NCI-H226 (cell line): Measurements from ENCODE around the gene DEPDC4.
"Not testable (repeated sequence)": the region's sequence is repeated elsewhere in the genome, so short reads cannot be mapped to it uniquely, and the experiment has no call there.

Experiments
- DNase-seq: peaks from one replicate; pipeline ENCODE4 v3.0.0-alpha.2; 2015

DEPDC4 gene

GRCh38 chr12:100266835-100267602 is at the start of gene DEPDC4, which contains the start of gene SCYL2:
Gene DEPDC4 (minus strand): TSS chr12:100267079. CDS start chr12:100267076, 3 bp downstream.
Gene SCYL2 (plus strand): TSS chr12:100267177. CDS start chr12:100282971, 15,794 bp downstream.
- DNase-seq, result peak; percentile 97

- DNase-seq, result no peak
Observed at GRCh38 chr12:100311317-100311716, 44.4 kb upstream of the DEPDC4 start.

DNA sequence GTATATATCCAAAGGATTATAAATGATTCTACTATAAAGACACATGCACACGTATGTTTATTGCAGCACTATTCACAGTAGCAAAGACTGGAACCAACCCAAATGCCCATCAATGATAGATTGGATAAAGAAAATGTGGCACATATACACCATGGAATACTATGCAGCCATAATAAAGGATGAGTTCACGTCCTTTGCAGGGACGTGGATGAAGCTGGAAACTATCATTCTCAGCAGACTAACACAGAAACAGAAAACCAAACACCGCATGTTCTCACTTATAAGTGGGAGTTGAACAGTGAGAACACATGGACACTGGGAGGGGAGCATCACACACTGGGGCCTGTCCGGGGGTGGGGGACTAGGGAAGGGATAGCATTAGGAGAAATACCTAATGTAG is 41.3 kb upstream of the DEPDC4 start:
- DNase-seq, result not testable (repeated sequence)

- DNase-seq, result not testable (repeated sequence)
Observed at GRCh38 chr12:100304334-100304733, 37.5 kb upstream of the DEPDC4 start.

- DNase-seq, result no peak
Observed at GRCh38 chr12:100303831-100304230, 37.0 kb upstream of the DEPDC4 start.

DNA sequence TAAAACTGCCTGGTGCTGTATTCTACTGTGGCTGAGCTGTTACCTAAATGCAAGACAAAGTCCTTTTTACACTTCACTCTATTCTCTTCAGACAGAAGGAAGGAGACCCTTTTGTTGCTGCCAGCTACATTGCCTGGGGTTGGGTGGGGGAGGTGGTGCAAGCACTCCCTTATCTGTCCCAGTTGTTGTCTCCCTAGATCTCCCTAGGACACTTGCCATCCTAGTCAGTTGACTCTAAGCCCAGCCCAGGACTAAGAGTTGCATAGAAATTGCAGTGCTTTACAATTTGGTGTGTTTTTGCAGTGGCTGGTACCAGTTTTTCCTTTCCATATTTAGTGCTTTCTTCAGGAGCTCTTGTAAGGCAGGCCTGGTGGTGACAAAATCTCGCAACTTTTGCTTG is 35.2 kb upstream of the DEPDC4 start:
- no peak for DNase-seq

DNA sequence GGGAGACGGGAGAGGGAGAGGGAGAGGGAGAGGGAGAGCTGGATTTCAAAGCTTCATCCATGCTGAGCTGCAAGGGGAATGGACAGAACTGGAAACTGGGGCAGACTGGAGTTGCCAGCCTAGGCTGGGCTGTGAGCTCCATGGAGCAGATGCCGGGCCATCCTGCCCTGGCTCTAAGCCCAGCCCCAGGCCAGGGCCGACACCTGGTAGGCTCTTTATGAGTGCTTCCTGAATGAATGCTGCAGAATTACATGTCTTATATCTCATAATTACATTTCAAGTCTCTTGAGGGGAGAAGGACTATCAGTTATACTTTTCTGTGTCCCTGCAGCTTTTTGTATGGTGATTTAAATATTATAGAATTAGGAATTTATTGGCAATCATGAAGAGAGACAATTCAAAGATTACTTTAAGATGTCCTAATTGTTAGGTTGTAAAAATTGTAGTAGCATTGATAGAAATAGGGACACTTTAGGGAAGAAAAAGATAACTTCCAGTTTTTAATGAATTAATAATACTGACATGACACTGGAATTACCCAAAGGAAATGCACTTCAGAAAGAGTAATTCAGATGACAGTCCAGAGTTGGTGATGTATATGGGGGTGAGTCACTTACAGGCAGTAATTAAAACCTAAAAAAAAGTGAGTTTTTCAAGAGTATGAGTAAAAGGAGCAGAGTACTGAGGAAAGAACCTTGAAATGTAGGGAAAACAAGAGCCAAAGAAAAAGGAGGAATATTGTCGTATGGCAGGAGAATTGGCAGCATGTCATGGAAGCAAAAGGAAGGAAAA is 29.1 kb upstream of the DEPDC4 start:
- DNase-seq, result no peak

DNA sequence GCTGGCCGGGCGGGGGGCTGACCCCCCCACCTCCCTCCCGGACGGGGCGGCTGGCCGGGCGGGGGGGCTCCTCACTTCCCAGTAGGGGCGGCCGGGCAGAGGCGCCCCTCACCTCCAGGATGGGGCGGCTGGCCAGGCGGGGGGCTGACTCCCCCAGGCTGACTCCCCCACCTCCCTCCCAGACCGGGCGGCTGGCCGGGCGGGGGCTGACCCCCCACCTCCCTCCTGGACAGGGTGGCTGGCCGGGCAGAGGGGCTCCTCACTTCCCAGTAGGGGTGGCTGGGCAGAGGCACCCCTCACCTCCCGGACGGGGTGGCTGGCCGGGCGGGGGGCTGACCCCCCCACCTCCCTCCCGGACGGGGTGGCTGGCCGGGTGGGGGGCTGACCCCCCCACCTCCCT is 27.5 kb upstream of the DEPDC4 start:
- DNase-seq, result not testable (repeated sequence)

- DNase-seq, result no peak
Observed at GRCh38 chr12:100293017-100293416, 26.1 kb upstream of the DEPDC4 start.

DNA sequence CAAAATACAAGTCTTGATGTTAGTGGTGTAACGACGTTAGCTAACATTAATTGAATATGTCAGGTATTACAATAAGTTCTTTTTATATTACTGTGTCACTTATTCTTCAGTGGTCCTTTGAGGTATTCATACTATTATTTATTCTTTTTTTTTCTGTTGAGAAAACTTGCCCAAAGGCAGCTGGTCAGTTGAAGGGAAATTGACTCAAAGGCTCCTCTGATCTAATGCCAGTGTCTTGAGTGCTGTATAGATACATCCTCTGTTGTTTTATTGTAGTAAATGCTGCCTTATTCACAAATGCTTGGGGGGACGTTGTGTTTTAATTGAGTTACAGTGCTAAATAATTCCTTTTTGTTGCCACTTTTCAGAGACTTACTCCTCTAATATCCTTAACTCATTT is 23.1 kb upstream of the DEPDC4 start:
- no peak for DNase-seq

- DNase-seq, result no peak
Observed at GRCh38 chr12:100289038-100289437, 22.2 kb upstream of the DEPDC4 start.

- DNase-seq, result not testable (repeated sequence)
Observed at GRCh38 chr12:100284556-100284955, 17.7 kb upstream of the DEPDC4 start.

GRCh38 chr12:100279607-100280244 is 12.8 kb upstream of the DEPDC4 start:
- no peak for DNase-seq

DNA sequence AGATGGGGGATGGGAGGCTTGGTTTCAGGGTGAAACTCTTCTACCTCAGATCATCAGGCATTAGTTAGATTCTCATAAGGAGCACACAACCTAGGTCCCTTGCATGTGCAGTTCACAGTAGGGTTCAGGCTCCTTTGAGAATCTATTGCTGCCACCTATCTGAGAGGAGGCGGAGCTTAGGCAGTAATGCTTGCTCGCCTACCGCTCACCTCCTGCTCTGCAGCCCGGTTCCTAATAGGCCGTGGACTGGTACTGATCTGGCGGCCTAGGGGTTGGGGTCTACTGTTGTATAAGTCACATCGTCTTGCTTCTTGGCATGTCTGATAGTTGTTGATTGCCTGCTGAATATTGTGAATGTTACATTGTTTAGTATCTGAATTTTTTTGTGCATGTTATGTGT is 12.3 kb upstream of the DEPDC4 start:
- DNase-seq, result no peak

- DNase-seq, result no peak
Observed at GRCh38 chr12:100274291-100274690, 7.4 kb upstream of the DEPDC4 start.

DNA sequence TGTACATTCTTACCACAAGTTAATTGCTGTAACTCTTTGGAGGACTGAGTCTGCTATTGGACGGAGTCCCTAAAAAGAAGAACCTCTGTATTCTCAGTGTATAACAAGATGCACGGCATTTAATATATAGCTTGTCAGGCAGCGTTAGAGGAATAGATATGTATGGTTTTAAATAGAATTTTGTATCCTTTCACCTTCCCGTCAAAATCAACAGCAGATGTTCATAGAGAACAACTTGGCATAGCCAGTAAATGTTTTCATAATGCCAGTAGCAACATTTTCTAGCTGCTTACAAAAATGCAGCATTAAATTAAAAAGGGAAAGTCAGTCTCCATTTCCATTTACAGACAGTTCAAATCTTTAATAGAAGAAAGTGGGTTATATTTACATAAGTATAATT is 6.9 kb upstream of the DEPDC4 start:
- no peak for DNase-seq

- no peak for DNase-seq
Observed at GRCh38 chr12:100268835-100269564, 2.1 kb upstream of the DEPDC4 start.

DNA sequence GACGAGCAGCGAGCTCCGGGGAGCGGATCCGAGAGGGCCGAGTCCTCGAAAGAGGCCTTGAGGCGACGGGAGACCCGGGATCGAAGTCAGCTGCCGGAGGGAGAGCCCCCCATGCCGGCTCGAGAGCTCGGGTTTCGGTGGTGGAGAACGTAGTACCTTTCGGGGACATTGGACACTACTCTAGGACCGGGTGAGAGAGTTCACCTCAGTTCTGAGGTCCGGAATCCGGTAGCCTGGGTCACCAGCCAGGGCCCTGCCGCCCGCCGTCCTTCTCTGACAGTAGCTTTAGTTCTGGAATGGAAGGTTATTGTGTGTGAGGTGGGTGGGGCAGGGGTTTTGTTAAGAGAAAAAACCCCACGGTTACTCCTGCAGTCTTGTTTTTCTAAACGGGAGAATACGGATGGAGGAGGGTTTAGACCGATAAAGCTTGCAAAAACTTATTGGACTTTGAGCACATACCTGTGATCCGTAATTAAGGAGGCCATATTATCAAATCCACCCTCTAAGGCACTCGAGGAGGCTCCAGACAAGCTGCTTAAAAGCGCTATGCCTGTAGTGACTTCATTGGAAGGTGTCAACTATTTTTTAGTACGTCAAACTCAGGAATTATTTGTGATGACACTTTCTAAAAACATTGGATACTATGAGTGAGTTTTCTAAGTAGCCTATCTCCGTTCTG is 863 bp upstream of the DEPDC4 start:
- no peak for DNase-seq

DNA sequence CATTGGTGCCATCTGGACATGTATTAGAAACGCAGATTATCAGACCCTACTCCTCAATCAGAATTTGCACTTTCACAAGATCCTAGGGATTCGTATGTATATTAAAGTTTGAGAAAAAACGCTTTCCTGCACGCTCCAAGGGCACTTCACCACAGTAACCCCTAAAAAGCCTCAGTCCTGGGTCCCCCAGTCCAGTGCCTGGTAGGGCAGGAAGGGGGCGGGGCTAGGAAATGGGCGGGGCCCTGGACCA is 369 bp downstream of the DEPDC4 start:
- no peak for DNase-seq

DNA sequence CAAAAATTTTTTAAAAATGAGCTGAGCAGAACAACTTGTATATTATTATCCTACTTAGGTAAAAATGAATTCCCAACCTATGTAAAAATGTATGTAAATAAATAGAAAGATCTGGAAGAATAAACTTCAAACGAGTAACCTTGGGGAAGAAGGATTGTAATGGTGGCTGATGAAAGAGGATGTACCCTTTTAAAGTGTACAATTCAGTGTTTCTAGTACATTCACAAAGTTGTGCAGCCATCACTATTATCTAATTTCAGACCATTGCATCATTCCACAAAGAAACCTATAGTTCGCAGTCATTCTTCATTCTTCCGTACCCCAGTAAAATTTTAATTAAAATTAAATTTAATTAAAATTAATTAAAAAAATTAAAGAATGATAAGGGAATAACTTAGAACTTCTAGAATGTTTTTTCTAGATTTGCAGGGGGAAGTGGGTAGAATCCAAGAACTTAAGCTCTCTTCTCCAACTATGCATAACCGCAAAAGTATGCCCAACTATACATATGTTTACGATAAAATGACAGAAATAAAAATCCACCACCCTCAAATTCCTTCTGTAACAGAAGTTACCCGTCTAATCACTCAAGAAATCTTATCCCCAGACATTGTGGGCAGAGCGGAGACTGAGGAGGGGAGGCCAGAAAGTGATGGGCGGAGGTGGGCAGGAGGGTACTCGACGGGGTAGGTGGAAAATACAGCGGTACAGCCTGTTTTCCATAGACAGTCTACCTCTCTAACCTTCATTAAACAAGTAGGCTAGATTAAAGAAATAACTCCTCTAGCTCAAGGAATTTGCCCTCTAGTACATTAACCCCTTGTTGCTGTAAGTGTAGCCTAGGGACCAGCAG is 921 bp downstream of the DEPDC4 start:
- no peak for DNase-seq

DNA sequence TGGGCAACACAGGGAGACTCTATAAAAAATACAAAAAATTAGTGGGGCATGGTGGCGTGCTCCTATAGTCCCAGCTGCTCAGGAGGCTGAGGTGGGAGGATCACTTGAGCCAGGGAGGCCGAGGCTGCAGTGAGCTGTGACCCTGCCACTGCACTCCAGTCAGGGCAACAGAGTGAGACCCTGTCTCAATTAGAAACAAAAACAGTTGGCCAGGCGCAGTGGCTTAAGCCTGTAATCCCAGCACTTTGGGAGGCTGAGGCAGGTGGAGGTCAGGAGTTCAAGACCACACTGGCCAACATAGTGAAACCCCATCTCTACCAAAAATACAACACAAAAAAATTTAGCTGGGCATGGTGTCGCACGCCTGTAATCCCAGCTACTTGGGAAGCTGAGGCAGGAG is 1.8 kb downstream of the DEPDC4 start:
- not testable (repeated sequence) for DNase-seq

- DNase-seq, result no peak
Observed at GRCh38 chr12:100263131-100263530, 3.7 kb downstream of the DEPDC4 start.
